ENCODE data around the gene MAP1B. TPM values are rescaled to one million over a fixed set of nuclear protein-coding genes. Genes with fewer than 3 reads are reported as not detected.
A peak's percentile ranks its signal among the peaks of the same experiment; 100 is the strongest.

Gene MAP1B
- polyA plus RNA-seq, 1 donor from 2014 or later: 234 TPM

DNA sequence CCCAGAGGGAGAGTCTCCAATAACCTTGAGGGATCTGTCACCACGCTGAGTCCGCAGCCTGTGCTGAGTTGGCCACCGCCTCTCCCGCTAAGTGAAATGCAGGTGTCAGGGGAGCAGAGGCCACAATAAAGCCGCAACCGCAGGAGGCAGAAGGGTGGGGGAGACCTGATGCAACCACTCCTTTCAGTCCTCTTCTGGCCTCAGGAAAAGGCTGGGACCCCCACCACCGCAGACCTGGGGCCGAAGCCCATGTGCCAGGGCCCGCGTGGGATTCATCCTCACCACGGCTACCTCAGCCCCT, 576 bp downstream of the MAP1B start:
- Histone ChIP-seq H2AFZ (ENCODE audit: low read depth, low read length) (no peak overlapping the region), H3K4me3 (ENCODE audit: low read length) (peak overlapping the region; percentile 87), H3K36me3 (ENCODE audit: insufficient read depth, low read length) (no peaks in the 10 kb centered on the region), H3K27ac (ENCODE audit: low read length) (peak overlapping the region; percentile 99), H3K9ac (ENCODE audit: low read length) (peak overlapping the region; percentile 100), H3K9me3 (ENCODE audit: low read length) (no peaks in the 10 kb centered on the region), H4K20me1 (ENCODE audit: insufficient read depth) (peaks cover 31% of the 10 kb centered on the region), H3F3A (ENCODE audit: insufficient read depth, low read length, poor library complexity, severe bottlenecking) (peaks cover 26% of the 10 kb centered on the region), H3K4me2 (ENCODE audit: low read length) (no peak overlapping the region), H3K9me2 (ENCODE audit: insufficient read depth, low read length) (no peaks in the 10 kb centered on the region), H3K79me2 (replicated peaks; ENCODE audit: insufficient read depth, low read length) (peaks cover 62% of the 10 kb centered on the region), H3K27me3 (ENCODE audit: insufficient read depth, low read depth, low read length) (no peaks in the 10 kb centered on the region)
- TF ChIP-seq, protein P1, sequence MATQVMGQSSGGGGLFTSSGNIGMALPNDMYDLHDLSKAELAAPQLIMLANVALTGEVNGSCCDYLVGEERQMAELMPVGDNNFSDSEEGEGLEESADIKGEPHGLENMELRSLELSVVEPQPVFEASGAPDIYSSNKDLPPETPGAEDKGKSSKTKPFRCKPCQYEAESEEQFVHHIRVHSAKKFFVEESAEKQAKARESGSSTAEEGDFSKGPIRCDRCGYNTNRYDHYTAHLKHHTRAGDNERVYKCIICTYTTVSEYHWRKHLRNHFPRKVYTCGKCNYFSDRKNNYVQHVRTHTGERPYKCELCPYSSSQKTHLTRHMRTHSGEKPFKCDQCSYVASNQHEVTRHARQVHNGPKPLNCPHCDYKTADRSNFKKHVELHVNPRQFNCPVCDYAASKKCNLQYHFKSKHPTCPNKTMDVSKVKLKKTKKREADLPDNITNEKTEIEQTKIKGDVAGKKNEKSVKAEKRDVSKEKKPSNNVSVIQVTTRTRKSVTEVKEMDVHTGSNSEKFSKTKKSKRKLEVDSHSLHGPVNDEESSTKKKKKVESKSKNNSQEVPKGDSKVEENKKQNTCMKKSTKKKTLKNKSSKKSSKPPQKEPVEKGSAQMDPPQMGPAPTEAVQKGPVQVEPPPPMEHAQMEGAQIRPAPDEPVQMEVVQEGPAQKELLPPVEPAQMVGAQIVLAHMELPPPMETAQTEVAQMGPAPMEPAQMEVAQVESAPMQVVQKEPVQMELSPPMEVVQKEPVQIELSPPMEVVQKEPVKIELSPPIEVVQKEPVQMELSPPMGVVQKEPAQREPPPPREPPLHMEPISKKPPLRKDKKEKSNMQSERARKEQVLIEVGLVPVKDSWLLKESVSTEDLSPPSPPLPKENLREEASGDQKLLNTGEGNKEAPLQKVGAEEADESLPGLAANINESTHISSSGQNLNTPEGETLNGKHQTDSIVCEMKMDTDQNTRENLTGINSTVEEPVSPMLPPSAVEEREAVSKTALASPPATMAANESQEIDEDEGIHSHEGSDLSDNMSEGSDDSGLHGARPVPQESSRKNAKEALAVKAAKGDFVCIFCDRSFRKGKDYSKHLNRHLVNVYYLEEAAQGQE (IDR thresholded peaks at IDR 0.05; ENCODE audit: borderline replicate concordance): peak; percentile 50
- peak; percentile 9 for TF ChIP-seq MXI1 (conservative IDR thresholded peaks at IDR 0.05; ENCODE audit: poor library complexity, severe bottlenecking)
- TF ChIP-seq RAD21 (conservative IDR thresholded peaks at IDR 0.05): no peak
- no peak for TF ChIP-seq SMC3 (conservative IDR thresholded peaks at IDR 0.05; ENCODE audit: poor library complexity)

DNA sequence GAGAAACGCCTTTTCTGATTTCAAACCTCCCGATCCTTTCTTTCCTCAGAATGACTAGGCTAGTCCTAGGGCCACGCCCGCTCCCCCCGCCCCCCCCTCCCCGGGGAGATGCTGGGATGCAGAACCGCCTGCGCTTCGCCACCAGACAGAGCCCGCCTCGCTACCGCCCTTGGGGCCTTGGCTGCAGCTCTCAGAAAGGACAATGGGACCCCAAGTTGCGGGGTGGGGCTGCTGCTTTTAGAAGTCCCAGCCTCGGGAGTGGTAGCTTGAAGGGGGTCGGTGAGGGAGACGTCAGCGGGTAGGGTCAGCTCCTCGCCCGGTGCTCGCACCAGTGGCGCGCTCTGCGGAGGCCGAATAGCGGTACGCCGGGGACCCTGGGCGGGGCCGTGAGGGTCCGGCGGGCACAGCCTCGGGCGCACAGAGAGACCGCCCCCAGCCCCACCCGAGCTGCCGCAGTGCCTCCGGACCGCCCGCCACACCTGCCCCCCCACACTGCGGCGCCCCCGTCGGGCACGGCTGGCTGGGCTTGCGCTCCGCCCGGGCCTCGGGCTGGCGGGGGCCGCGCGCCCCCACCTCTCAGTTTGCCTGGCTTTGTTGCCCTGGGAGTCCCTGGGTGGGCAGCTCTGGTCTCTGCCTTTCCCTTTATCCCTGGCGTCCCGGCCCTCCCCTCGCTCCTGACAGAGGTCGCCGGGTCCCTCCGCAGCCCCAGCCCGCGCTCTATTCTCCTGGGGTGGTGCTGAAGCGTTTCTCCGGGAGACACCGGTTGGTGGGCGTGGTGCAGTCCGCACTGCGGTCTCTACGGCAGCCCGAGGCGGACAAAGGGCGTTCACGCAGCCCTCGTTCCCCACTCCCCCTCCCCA, 1.2 kb downstream of the MAP1B start:
- peaks cover 29% of the 10 kb centered on the region for H3F3A ChIP-seq (ENCODE audit: insufficient read depth, low read length, poor library complexity, severe bottlenecking)
- H3K36me3 ChIP-seq (ENCODE audit: insufficient read depth, low read length): no peaks in the 10 kb centered on the region
- no peaks in the 10 kb centered on the region for H3K9me2 ChIP-seq (ENCODE audit: insufficient read depth, low read length)
- TF ChIP-seq, protein P2, sequence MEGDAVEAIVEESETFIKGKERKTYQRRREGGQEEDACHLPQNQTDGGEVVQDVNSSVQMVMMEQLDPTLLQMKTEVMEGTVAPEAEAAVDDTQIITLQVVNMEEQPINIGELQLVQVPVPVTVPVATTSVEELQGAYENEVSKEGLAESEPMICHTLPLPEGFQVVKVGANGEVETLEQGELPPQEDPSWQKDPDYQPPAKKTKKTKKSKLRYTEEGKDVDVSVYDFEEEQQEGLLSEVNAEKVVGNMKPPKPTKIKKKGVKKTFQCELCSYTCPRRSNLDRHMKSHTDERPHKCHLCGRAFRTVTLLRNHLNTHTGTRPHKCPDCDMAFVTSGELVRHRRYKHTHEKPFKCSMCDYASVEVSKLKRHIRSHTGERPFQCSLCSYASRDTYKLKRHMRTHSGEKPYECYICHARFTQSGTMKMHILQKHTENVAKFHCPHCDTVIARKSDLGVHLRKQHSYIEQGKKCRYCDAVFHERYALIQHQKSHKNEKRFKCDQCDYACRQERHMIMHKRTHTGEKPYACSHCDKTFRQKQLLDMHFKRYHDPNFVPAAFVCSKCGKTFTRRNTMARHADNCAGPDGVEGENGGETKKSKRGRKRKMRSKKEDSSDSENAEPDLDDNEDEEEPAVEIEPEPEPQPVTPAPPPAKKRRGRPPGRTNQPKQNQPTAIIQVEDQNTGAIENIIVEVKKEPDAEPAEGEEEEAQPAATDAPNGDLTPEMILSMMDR (IDR thresholded peaks at IDR 0.05; ENCODE audit: poor library complexity, severe bottlenecking): no peak
- TF ChIP-seq, protein P1 (IDR thresholded peaks at IDR 0.05; ENCODE audit: borderline replicate concordance): no peak
- peak; percentile 64 for TF ChIP-seq POLR2AphosphoS5 (IDR thresholded peaks at IDR 0.05)
- peak; percentile 41 for TF ChIP-seq SMC3 (conservative IDR thresholded peaks at IDR 0.05; ENCODE audit: poor library complexity)
- peak; percentile 11 for TF ChIP-seq EP300 (conservative IDR thresholded peaks at IDR 0.05; ENCODE audit: poor library complexity, severe bottlenecking)
- no peak for TF ChIP-seq EZH2 (IDR thresholded peaks at IDR 0.05; ENCODE audit: borderline replicate concordance, insufficient read depth, low read length, poor library complexity, severe bottlenecking)
- peak; percentile 19 for TF ChIP-seq RAD21 (conservative IDR thresholded peaks at IDR 0.05)
- TF ChIP-seq MXI1 (conservative IDR thresholded peaks at IDR 0.05; ENCODE audit: poor library complexity, severe bottlenecking): peak; percentile 46
- peak overlapping the region; percentile 99 for H3K27ac ChIP-seq (ENCODE audit: low read length)
- peak overlapping the region; percentile 100 for H3K4me2 ChIP-seq (ENCODE audit: low read length)
- H4K20me1 ChIP-seq (ENCODE audit: insufficient read depth): peaks cover 36% of the 10 kb centered on the region
- H3K79me2 ChIP-seq (replicated peaks; ENCODE audit: insufficient read depth, low read length): peaks cover 68% of the 10 kb centered on the region
- H3K27me3 ChIP-seq (ENCODE audit: insufficient read depth, low read depth, low read length): no peaks in the 10 kb centered on the region
- no peaks in the 10 kb centered on the region for H3K9me3 ChIP-seq (ENCODE audit: low read length)
- H2AFZ ChIP-seq (ENCODE audit: low read depth, low read length): no peak overlapping the region
- H3K9ac ChIP-seq (ENCODE audit: low read length): peak overlapping the region; percentile 100
- H3K4me3 ChIP-seq (ENCODE audit: low read length): peak overlapping the region; percentile 87
